Stimulated activated CD8-positive, alpha-beta memory T cell treated with anti-CD3 and anti-CD28 coated beads, Interleukin-15, amount 100 ng/mL, for 48 hours (primary cell): ENCODE measurements around the gene PRPF40B.

Experiments
- DNase-seq, 2 donors: peaks; one replicate each; pipeline ENCODE4 v3.0.0-alpha.2; 2020; ENCODE audit warnings: low read depth in 2 of 2

Gene PRPF40B

DNA sequence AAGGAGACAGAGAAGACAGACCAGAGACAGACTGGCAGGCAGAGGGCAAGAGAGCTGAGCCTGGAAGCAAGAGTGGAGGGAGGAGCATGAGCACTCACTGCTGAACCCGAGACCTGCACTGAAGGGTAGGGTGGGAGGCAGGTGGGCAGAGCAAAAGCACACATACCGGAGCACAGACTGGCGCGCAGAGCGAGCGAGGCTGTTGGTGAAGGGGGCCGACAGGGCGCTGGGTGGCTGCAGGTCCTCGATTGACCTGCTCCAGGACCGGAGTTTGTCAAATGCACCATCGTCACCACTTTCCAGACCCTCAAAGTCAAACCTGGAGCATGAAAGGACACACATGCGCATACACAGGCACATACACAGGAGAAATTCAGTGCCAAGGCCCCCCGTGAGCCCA is 34.9 kb downstream of the PRPF40B start:
- no peak for DNase-seq

DNA sequence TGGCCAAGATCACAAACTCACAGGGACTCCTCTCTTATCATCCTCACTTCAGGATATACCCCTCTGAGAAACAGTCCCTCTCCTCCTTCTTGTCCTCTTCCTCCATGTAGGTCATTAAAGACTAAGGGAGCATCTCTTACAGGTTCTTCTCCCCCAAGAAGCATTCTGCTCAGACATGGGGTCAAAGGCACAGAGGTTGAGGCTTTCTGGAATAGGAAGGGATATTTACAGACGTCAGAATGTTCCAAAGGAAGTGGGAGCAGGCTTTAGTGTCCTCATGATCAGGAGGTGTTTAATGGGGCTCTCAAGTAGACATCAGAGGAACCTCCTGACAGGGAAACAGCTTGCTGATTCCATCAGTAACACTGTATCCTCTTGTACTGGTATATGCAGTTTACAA is 36.4 kb downstream of the PRPF40B start:
- DNase-seq, result no peak

DNA sequence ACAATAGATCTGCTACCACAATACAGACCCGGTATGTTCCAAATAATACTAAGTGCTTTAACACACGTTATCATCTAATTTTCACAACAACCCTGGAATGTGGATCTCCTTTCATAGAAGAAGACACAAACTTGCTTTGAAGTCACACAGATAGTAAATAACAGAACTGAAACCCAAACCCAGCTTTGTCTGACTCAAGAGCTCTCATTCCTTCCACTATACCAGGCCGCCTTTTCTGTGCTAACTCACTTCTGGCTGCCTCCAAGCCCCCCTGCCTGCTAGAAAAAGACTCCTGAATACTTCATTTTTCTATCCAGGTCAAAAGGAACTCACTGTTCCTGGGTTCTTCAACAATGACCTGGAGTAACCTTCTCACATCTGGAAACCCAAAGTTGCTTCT is 37.8 kb downstream of the PRPF40B start:
- no peak for DNase-seq

GRCh38 chr12:49661746-49662145 is 38.4 kb downstream of the PRPF40B start:
- DNase-seq, result no peak

DNA sequence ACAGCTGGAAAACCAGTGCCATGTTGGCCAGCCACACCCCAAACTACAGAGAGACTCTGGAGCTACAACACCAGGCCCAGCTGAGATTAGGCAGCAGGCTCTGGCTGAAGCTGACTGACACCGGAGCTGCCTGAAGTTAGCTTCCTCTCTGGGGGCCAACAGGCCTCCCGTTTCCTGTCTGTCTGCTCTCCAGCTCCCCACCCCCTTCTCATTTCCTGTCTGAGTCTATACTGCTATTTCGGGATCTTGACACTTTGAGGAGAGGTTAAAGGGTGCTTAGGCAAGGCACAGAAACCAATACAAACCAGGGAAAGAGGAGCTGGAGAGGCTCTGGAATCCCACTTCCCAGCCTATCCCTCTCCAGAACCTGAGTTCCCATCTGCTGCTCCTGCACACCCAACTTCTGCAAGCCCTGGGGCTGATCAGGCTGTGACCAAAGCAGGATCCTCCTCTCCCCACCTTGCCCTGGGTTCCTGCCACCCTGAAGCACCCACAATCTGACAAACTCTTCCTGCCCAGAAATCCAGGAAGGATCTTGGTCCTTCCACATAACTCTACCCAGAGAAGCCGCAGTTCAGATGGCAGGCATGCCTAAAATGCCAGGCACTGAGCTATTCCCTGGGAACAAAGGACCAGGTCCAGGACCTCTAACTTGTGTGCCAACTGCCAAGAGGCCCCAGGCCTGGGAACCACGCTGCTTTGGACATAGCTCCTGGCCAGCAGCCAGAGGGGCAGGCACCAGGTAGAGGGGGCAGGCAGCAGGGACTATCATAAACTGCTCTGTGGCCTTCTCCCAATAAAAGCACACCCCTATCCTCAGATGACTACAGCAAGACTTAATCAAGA is 39.9 kb downstream of the PRPF40B start:
- DNase-seq, result peak; percentile 52 to 61

DNA sequence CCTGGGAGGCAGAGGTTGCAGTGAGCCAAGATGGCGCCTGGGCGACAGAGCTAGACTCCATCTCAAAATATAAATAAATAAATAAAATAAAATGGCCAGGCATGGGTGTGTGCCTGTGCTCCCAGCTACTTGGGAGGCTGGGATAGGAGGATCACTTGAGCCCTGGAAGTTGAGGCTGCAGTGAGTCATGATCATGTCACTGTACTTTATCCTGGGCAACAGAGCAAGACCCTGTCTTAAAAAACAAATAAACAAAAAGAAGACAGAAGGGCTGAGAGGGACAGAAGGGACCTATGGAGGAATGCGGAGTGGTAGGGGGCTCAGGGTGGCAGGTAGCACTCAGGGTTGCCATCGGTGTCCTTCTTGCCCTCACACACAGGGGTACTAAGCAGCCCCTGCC is 40.8 kb downstream of the PRPF40B start:
- no peak for DNase-seq

- DNase-seq, result no peak
Measured at GRCh38 chr12:49664591-49665239, 41.4 kb downstream of the PRPF40B start.

GRCh38 chr12:49665384-49665783 is 42.0 kb downstream of the PRPF40B start:
- no peak for DNase-seq

DNA sequence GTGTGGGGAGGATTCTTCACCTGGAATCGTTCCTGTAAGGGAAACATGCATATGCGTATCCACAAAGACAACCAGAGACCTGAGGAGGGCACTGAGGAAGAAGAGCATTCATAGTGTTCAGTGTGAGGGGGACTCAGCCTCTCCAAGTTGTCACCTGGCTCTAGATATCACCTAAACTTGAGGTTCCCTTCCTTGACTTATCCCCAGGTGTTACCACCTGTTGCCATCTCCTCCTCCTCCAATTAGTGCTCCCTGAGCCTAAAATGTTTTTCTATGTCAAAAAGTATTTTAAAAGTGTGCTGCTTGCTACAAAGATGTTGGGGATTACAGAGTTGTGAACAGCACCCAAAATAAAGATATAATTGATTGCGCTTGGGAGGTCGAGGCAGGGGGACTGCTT is 42.8 kb downstream of the PRPF40B start:
- no peak for DNase-seq

DNA sequence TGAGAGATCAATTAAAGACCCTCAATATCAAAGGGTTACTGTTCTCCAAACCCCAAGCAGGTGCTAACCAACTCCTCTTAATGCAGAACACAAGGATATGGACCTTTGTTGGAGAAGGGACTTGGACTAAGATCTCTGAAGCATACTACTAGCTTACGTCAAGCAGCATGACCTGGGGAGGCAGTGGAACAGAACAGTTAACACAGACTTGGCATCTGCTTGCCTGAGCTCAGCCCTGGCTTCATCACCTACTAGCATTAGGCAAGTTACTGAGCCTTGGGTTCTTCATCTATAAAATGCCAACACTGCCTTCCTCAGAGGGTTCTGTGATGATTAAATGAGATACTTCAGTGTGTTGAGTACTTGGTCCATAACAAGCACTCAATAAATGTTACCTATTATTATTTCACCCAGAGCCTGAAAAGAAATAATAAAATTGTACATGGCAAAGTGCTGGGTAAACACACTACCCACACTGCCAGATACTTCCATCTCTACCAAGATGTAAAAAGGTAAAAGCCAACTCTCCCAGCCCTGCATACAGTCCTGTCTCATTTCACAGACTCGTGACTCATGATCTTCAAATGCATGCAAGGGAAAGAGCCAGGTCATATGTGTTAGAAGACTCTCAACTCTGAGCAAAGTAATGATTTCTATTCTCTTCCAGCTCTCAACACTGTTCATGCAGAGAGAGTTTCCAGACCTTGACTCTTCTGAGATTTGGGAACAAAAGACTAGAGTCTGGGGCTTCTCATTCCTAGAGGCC is 44.1 kb downstream of the PRPF40B start:
- no peak for DNase-seq

GRCh38 chr12:49669796-49670195 is 46.4 kb downstream of the PRPF40B start:
- no peak for DNase-seq

DNA sequence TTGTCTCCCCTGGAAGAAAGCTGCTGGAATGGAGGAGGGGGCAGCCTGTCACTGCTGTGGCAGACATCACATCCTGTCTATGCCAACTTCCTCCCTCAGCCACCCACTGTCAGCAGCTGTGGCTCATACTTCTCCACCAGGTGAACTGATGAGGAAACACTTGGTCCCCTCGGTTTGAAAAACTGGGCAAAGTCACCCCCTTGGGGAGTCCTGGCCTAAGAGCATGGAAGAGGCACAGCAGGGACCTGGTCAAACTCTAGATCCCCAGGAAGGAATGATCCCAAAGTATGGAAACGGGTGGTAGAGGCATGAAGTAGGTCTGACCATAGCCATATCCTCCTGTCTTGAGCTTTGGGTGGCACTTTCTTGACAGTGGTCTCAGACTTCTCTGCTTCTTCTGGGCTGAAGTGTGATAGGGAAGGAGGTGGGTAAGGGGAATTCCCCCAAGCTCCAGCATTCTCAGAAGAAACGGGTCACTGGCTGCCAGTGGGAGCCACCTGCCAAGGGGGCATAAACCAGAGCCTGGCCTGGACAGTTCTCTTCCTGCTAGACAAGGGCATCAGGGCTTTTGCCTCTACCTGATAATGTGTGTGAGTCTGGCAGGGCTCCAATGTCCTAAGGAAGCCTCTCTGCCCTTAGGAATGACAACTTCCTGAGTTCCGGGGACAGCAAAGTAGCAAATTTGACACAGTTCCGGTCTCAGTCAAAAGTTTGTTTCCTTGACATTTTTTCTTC is 47.8 kb downstream of the PRPF40B start:
- DNase-seq, result peak in 1 of 2 donors; percentile 25

- no peak for DNase-seq
Measured at GRCh38 chr12:49672301-49673217, 49.2 kb downstream of the PRPF40B start.

DNA sequence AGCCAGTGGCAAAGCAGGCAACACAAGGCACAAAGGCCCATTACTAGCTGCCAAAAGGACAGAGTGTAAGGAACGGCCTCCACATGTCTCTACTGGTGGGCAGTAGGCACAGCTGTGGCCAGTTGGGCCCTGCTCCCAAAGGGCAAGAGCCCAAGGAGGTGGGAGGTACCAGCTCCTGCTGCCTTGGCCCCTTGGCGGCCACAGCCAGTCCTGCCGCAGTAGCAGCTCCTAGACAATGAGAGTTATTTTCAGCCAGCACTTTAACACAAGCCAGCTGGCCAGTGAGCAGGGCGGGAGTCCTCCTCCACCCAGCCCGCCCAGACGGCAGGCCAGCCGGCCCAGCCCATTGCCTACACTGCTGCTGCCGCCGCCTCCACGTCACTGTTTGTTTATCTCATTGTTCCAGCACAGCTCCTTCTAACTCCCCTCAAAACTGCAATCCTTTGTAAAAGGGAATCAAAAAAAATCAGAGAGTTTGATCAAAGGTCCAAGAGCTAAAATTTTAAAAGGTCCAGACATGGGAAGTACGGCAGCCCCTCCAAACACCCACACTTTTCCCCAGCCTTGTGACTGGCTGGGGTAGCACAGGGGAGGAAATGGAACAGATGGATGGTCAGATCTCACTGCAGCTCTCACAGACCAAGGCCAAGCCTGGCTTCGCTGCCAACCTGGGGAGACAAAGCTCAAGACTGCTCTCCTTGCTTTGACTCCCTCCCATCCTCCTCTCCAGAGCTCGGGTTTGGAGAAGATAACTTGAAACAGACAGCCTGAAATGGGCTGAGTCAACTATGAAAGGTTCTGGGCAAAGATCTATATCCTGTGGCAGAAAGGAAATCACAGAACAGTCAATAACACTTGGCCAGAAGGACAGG is 50.3 kb downstream of the PRPF40B start:
- DNase-seq, result no peak

GRCh38 chr12:49674318-49674981 is 51.1 kb downstream of the PRPF40B start:
- no peak for DNase-seq

DNA sequence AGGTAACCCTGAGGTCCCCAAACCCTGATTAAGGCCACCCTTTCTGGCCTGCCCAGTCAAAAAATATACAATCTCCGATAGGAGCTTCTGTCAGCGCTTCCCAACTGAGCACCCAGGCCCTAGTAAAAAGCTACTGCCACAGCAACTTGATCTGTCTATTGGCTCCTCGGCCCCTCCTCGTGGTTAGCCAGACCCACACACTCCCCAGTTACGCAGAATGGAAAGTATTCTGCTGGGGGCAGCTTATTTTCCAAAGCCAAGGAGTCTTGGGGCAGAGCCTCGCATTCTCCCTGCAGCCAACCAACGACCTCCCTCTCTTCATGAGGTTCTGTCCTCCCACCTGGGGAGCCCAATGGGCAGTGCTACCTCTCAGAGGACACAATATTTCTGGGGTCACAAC is 51.8 kb downstream of the PRPF40B start:
- no peak for DNase-seq

- DNase-seq, result no peak
Measured at GRCh38 chr12:49678711-49679110, 55.4 kb downstream of the PRPF40B start.

DNA sequence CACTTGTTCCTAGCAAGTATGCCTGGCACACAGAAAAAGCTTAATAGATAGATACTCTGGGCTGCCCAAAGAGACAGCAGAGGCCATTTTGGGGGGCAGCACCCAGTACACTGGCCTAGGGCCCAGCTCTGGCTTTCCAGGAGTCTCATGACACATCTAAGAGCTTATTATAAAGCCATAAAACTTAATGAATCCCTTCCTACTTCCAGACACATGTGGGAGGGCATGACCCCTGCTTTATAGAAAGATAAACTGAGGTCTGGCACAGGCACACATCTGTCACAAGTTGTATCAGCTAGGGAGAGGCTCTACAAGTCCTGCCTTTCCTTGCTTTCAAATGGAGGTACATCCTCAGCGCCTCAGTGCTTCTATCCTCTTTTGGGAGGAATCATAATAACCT is 56.7 kb downstream of the PRPF40B start:
- DNase-seq, result no peak

GRCh38 chr12:49683599-49684309 is 60.4 kb downstream of the PRPF40B start:
- no peak for DNase-seq
